ENCODE measurements around the gene MACROD1. TPM values are rescaled to one million over a fixed set of nuclear protein-coding genes. Genes with fewer than 3 reads are reported as not detected.

The MACROD1 gene
- total and polyA plus RNA-seq, 10 of the 15 experiments (the other 5 are each of a cell fraction or from before 2014, with no cell fraction given), result 1.2 to 22.7 (median 11.3) TPM; not detected in 1

DNA sequence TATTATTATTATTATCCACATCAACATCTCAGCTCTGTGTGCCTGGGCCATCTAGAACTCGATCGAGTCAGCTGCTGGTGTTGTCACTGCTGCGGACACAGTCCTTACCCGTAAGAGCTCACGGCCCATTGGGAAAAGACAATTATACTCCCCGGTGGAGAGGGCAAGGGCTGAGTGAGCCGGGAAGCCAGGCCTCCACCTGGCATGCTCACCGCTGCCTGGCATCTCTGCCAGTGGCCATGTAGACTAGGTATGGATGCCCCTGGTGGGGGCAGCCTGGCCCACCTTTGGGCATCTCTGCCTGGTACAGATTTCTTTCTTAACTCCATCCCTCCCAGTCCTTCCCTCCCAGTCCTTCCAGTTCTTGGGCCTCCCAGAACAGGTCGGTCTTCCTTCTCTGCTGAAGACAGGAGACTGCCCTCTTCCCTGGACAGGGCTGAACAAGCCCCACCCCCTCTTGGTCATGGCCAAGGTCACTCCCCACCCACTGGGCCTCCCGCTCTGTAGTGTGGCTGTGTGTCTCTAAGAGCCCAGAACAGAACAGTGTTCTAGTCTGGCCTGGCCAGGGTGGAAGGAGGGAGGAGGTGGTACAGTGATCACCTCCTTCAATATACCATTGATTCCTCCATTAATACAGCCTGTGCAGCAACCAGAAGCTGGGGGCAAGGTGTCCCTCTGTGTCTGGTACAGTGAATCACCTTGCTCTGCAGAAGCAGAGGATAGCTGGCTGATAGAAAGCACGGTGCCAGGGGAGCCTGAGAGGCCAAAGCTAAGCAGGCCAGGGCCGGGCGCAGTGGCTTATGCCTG, 72.5 kb downstream of the MACROD1 start (continued):
- TF ChIP-seq JUND (IDR thresholded peaks at IDR 0.05; ENCODE audit: low read depth, low read length) (no peak), ETV6 (conservative IDR thresholded peaks at IDR 0.05 in 1 of 2, IDR thresholded peaks at IDR 0.05 in 1 of 2; ENCODE audit: borderline replicate concordance in 1 of 2, low read depth in 1 of 2) (no peak), CBFB (IDR thresholded peaks at IDR 0.05; ENCODE audit: low read depth) (no peak), POU2F2 (IDR thresholded peaks at IDR 0.05; ENCODE audit: borderline replicate concordance, low read depth, low read length) (no peak), RAD21 (IDR thresholded peaks at IDR 0.05; ENCODE audit: insufficient read depth, low read depth, low read length) (no peak), MEF2A (IDR thresholded peaks at IDR 0.05; ENCODE audit: insufficient read depth, low read depth, low read length) (no peak)
- TF ChIP-seq, protein P1, sequence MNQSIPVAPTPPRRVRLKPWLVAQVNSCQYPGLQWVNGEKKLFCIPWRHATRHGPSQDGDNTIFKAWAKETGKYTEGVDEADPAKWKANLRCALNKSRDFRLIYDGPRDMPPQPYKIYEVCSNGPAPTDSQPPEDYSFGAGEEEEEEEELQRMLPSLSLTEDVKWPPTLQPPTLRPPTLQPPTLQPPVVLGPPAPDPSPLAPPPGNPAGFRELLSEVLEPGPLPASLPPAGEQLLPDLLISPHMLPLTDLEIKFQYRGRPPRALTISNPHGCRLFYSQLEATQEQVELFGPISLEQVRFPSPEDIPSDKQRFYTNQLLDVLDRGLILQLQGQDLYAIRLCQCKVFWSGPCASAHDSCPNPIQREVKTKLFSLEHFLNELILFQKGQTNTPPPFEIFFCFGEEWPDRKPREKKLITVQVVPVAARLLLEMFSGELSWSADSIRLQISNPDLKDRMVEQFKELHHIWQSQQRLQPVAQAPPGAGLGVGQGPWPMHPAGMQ (IDR thresholded peaks at IDR 0.05; ENCODE audit: borderline replicate concordance), result no peak

DNA sequence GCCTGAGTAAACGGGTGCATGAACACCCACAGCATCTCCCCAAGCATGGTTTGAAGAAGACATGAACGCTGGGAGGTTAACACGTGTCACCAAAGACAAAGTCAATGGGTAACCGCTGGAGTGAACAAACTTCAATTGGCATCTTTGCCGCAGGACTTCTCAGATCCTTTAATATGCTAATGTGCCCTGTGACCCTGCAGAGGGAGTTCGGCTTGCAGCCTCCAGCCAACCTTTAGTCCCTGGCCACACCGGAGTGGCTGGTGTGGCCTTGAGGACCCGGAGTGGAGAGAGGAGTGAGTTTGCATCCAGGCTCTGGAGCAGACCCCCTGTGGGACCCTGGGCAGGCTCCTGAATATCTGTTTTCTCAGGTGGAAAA, 73.2 kb downstream of the MACROD1 start:
- POLR2A ChIA-PET, result no interaction called here
- ATAC-seq, result no peak
- Histone ChIP-seq H3K4me1 (ENCODE audit: control insufficient read depth, insufficient read depth, low read length) (no peaks in the 10 kb centered on the region), H4K20me1 (ENCODE audit: control insufficient read depth, insufficient read depth) (no peaks in the 10 kb centered on the region), H3K9ac (ENCODE audit: control insufficient read depth, insufficient read depth, low read length) (no peak overlapping the region), H3K4me3 (no peak overlapping the region), H3K27me3 (replicated peaks in 1 of 2; ENCODE audit: control insufficient read depth in 2 of 2, insufficient read depth in 2 of 2, low read length in 1 of 2) (no peaks in the 10 kb centered on the region; a peak in 1 of 4 replicates), H2AFZ (ENCODE audit: control insufficient read depth, low read depth, low read length) (no peak overlapping the region), H3K79me2 (ENCODE audit: control insufficient read depth, insufficient read depth, low read length) (no peaks in the 10 kb centered on the region), H3K4me2 (ENCODE audit: control insufficient read depth, insufficient read depth) (no peak overlapping the region), H3K27ac (ENCODE audit: control insufficient read depth, insufficient read depth) (no peak overlapping the region), H3K9me3 (replicated peaks; ENCODE audit: control insufficient read depth, insufficient read depth, low read length) (no peaks in the 10 kb centered on the region), H3K36me3 (ENCODE audit: control insufficient read depth in 2 of 2, insufficient read depth in 2 of 2, low read length in 1 of 2) (no peaks in the 10 kb centered on the region)
- SMC1A ChIA-PET (ENCODE audit: uncharacterized antibody, unreplicated experiment), result no interaction called here
- CTCF ChIA-PET, result no interaction called here
- in situ Hi-C loops (cut with MboI) (no loop called here), intact Hi-C loops (cut with micrococcal nuclease; ENCODE audit: unreplicated experiment) (no loop called here)
- no TSS peak for BruUV-seq (replicated peaks)
- no peak for FAIRE-seq
- no peak for DNase-seq (ENCODE audit: low read depth, low spot score)
- WGBS (ENCODE audit: insufficient coverage, insufficient replicate concordance, low lambda C conversion rate, missing lambda C conversion rate), result 45% methylated on average over 8 of the region's 8 CpGs
- RAD21 ChIA-PET (ENCODE audit: unreplicated experiment), result no interaction called here
- TF ChIP-seq, protein P2, sequence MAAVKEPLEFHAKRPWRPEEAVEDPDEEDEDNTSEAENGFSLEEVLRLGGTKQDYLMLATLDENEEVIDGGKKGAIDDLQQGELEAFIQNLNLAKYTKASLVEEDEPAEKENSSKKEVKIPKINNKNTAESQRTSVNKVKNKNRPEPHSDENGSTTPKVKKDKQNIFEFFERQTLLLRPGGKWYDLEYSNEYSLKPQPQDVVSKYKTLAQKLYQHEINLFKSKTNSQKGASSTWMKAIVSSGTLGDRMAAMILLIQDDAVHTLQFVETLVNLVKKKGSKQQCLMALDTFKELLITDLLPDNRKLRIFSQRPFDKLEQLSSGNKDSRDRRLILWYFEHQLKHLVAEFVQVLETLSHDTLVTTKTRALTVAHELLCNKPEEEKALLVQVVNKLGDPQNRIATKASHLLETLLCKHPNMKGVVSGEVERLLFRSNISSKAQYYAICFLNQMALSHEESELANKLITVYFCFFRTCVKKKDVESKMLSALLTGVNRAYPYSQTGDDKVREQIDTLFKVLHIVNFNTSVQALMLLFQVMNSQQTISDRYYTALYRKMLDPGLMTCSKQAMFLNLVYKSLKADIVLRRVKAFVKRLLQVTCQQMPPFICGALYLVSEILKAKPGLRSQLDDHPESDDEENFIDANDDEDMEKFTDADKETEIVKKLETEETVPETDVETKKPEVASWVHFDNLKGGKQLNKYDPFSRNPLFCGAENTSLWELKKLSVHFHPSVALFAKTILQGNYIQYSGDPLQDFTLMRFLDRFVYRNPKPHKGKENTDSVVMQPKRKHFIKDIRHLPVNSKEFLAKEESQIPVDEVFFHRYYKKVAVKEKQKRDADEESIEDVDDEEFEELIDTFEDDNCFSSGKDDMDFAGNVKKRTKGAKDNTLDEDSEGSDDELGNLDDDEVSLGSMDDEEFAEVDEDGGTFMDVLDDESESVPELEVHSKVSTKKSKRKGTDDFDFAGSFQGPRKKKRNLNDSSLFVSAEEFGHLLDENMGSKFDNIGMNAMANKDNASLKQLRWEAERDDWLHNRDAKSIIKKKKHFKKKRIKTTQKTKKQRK (IDR thresholded peaks at IDR 0.05; ENCODE audit: low read depth, low read length), result no peak
- TF ChIP-seq SMAD5 (IDR thresholded peaks at IDR 0.05; ENCODE audit: low read depth) (no peak), SUPT20H (IDR thresholded peaks at IDR 0.05; ENCODE audit: borderline replicate concordance, control insufficient read depth, low read depth, low read length) (no peak), NR2F1 (conservative IDR thresholded peaks at IDR 0.05) (no peak), ATF7 (IDR thresholded peaks at IDR 0.05; ENCODE audit: low read depth) (no peak), HCFC1 (IDR thresholded peaks at IDR 0.05; ENCODE audit: low read length) (no peak)
- TF ChIP-seq, protein P3, sequence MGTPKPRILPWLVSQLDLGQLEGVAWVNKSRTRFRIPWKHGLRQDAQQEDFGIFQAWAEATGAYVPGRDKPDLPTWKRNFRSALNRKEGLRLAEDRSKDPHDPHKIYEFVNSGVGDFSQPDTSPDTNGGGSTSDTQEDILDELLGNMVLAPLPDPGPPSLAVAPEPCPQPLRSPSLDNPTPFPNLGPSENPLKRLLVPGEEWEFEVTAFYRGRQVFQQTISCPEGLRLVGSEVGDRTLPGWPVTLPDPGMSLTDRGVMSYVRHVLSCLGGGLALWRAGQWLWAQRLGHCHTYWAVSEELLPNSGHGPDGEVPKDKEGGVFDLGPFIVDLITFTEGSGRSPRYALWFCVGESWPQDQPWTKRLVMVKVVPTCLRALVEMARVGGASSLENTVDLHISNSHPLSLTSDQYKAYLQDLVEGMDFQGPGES (IDR thresholded peaks at IDR 0.05), result no peak

Measured in GM12878 (cell line).